HG03095 (cell line): Measurements from ENCODE around the gene EPHB3.

ENCODE experiments used
- ATAC-seq: cut with Tn5 transposase; IDR thresholded peaks from one replicate; pipeline ENCODE4 v1.9.1; 2021; ENCODE audit warnings: moderate library complexity; ENCODE audit not compliant: unreplicated experiment

Gene EPHB3

GRCh38 chr3:184578822-184579221 lies 17.2 kb downstream of the EPHB3 start:
- ATAC-seq: no peak

- no peak for ATAC-seq
Observed at GRCh38 chr3:184579513-184579912, 17.9 kb downstream of the EPHB3 start.

GRCh38 chr3:184580376-184580775 lies 18.8 kb downstream of the EPHB3 start:
- no peak for ATAC-seq

GRCh38 chr3:184581331-184581855 lies 19.8 kb downstream of the EPHB3 start:
- ATAC-seq: no peak

GRCh38 chr3:184582646-184583577 lies 21.3 kb downstream of the EPHB3 start:
- no peak for ATAC-seq

- no peak for ATAC-seq
Observed at GRCh38 chr3:184583578-184584451, 22.2 kb downstream of the EPHB3 start.

- ATAC-seq: no peak
Observed at GRCh38 chr3:184584464-184584891, 22.9 kb downstream of the EPHB3 start.

- no peak for ATAC-seq
Observed at GRCh38 chr3:184585545-184585944, 24.0 kb downstream of the EPHB3 start.

GRCh38 chr3:184586851-184587250 lies 25.3 kb downstream of the EPHB3 start:
- no peak for ATAC-seq

GRCh38 chr3:184588776-184589175 lies 27.2 kb downstream of the EPHB3 start:
- no peak for ATAC-seq

GRCh38 chr3:184590795-184591194 lies 29.2 kb downstream of the EPHB3 start:
- ATAC-seq: no peak

GRCh38 chr3:184591789-184592188 lies 30.2 kb downstream of the EPHB3 start:
- ATAC-seq: no peak

- no peak for ATAC-seq
Observed at GRCh38 chr3:184592371-184593219, 31.0 kb downstream of the EPHB3 start.

- no peak for ATAC-seq
Observed at GRCh38 chr3:184593220-184593927, 31.8 kb downstream of the EPHB3 start.

GRCh38 chr3:184593928-184594303 lies 32.3 kb downstream of the EPHB3 start:
- no peak for ATAC-seq

- ATAC-seq: no peak
Observed at GRCh38 chr3:184594371-184595001, 32.9 kb downstream of the EPHB3 start.

- ATAC-seq: no peak
Observed at GRCh38 chr3:184595726-184596125, 34.1 kb downstream of the EPHB3 start.

- ATAC-seq: no peak
Observed at GRCh38 chr3:184596233-184596632, 34.6 kb downstream of the EPHB3 start.

- no peak for ATAC-seq
Observed at GRCh38 chr3:184596886-184597575, 35.4 kb downstream of the EPHB3 start.
